ENCODE data around the gene SPTSSA.
"Not testable (repeated sequence)": the region's sequence is repeated elsewhere in the genome, so short reads cannot be mapped to it uniquely, and the experiment has no call there.

Gene SPTSSA

GRCh38 chr14:34462132-34462893 lies at the start of gene SPTSSA:
Gene SPTSSA, minus strand, starts transcription at chr14:34462240. Its CDS starts 33 bp downstream, at chr14:34462207.
- DNase-seq (ENCODE audit: low spot score), result peak; percentile 84

- no peak for DNase-seq (ENCODE audit: low spot score)
These were observed 45.8 kb upstream of the SPTSSA start for GRCh38 chr14:34507884-34508283.

GRCh38 chr14:34507459-34507858 lies 45.4 kb upstream of the SPTSSA start:
- no peak for DNase-seq (ENCODE audit: low spot score)

GRCh38 chr14:34505124-34505491 lies 43.1 kb upstream of the SPTSSA start:
- DNase-seq (ENCODE audit: low spot score), result not testable (repeated sequence)

- DNase-seq (ENCODE audit: low spot score), result not testable (repeated sequence)
These were observed 42.0 kb upstream of the SPTSSA start for GRCh38 chr14:34504027-34504426.

GRCh38 chr14:34502545-34503225 lies 40.6 kb upstream of the SPTSSA start:
- no peak for DNase-seq (ENCODE audit: low spot score)

- DNase-seq (ENCODE audit: low spot score), result no peak
These were observed 40.0 kb upstream of the SPTSSA start for GRCh38 chr14:34502001-34502400.

- no peak for DNase-seq (ENCODE audit: low spot score)
These were observed 39.1 kb upstream of the SPTSSA start for GRCh38 chr14:34501004-34501580.

GRCh38 chr14:34498684-34499412 lies 36.8 kb upstream of the SPTSSA start:
- DNase-seq (ENCODE audit: low spot score), result peak; percentile 28

GRCh38 chr14:34496679-34497513 lies 34.9 kb upstream of the SPTSSA start:
- DNase-seq (ENCODE audit: low spot score), result peak; percentile 10

GRCh38 chr14:34496007-34496678 lies 34.1 kb upstream of the SPTSSA start:
- DNase-seq (ENCODE audit: low spot score), result peak; percentile 73

GRCh38 chr14:34489324-34489723 lies 27.3 kb upstream of the SPTSSA start:
- no peak for DNase-seq (ENCODE audit: low spot score)

- no peak for DNase-seq (ENCODE audit: low spot score)
These were observed 26.5 kb upstream of the SPTSSA start for GRCh38 chr14:34488528-34488927.

GRCh38 chr14:34484726-34485125 lies 22.7 kb upstream of the SPTSSA start:
- no peak for DNase-seq (ENCODE audit: low spot score)

GRCh38 chr14:34482463-34482862 lies 20.4 kb upstream of the SPTSSA start:
- no peak for DNase-seq (ENCODE audit: low spot score)

GRCh38 chr14:34479694-34480093 lies 17.7 kb upstream of the SPTSSA start:
- no peak for DNase-seq (ENCODE audit: low spot score)

- DNase-seq (ENCODE audit: low spot score), result no peak
These were observed 16.2 kb upstream of the SPTSSA start for GRCh38 chr14:34478261-34478660.

GRCh38 chr14:34476036-34476435 lies 14.0 kb upstream of the SPTSSA start:
- DNase-seq (ENCODE audit: low spot score), result not testable (repeated sequence)

GRCh38 chr14:34475163-34475562 lies 13.1 kb upstream of the SPTSSA start:
- DNase-seq (ENCODE audit: low spot score), result no peak

GRCh38 chr14:34474187-34474679 lies 12.2 kb upstream of the SPTSSA start:
- DNase-seq (ENCODE audit: low spot score), result no peak

Data from cerebellar cortex (tissue), 1 donor.